H1 (cell line): ENCODE data around the gene ASTN1. TPM values are rescaled to one million over a fixed set of nuclear protein-coding genes. Genes with fewer than 3 reads are reported as not detected.

Experiments used
- CTCF ChIA-PET: fragments of 300-600 bp; sonication (Branson Sonifier 250); formaldehyde crosslinking; loops from one replicate; lab custom pipeline; 2021; ENCODE audit not compliant: partially characterized antibody; lab: Charles Lee
- POLR2A ChIA-PET: fragments of 300-600 bp; sonication (Branson Sonifier 250); formaldehyde crosslinking; loops from one replicate; lab custom pipeline; 2021; ENCODE audit warnings: inconsistent platforms; ENCODE audit not compliant: partially characterized antibody; lab: Charles Lee
- DNase-seq, 2 experiments: peaks; one replicate each; pipeline versions ENCODE4 v3.0.0 to v3.0.0-alpha.2; 2010 to 2022; ENCODE audit warnings: low spot score in 2 of 2, low read depth in 1 of 2, mixed read lengths in 1 of 2
- FAIRE-seq: peaks from 2 replicates; lab custom pipeline; 2011; peaks lifted over from hg19 to GRCh38; lab: Jason Lieb, UNC
- H2AFZ ChIP-seq: 2 replicates; pipeline ENCODE4 v1.8.1; 2012; ENCODE audit warnings: low read length, inconsistent platforms
- H2AK5ac ChIP-seq: 2 replicates; pipeline ENCODE4 v1.6.1; 2013; ENCODE audit warnings: low read depth, low read length
- H2BK120ac ChIP-seq: replicated peaks from 2 replicates; pipeline ENCODE3; 2013; ENCODE audit warnings: low read depth, low read length, inconsistent platforms
- H2BK12ac ChIP-seq: 2 replicates; pipeline ENCODE4 v1.6.1; 2013; ENCODE audit warnings: low read depth, low read length
- H2BK15ac ChIP-seq: 2 replicates; pipeline ENCODE4 v1.6.1; 2013; ENCODE audit warnings: low read length
- H2BK20ac ChIP-seq: 2 replicates; pipeline ENCODE4 v1.6.1; 2013; ENCODE audit warnings: low read length
- H2BK5ac ChIP-seq: 2 replicates; pipeline ENCODE4 v1.6.1; 2013; ENCODE audit warnings: low read depth, low read length
- H3K14ac ChIP-seq: 2 replicates; pipeline ENCODE4 v1.6.1; 2013; ENCODE audit warnings: inconsistent platforms; ENCODE audit not compliant: insufficient read length
- H3K18ac ChIP-seq: 2 replicates; pipeline ENCODE4 v1.6.1; 2013; ENCODE audit warnings: low read length; ENCODE audit errors: extremely low read depth
- H3K23ac ChIP-seq: 2 replicates; pipeline ENCODE4 v1.6.1; 2013; ENCODE audit warnings: inconsistent platforms; ENCODE audit not compliant: insufficient read length
- H3K23me2 ChIP-seq: 2 replicates; pipeline ENCODE4 v1.6.1; 2013; ENCODE audit warnings: low read depth, low read length
- H3K27ac ChIP-seq: 2 replicates; pipeline ENCODE4 v1.6.1; 2011; ENCODE audit warnings: low read depth, low read length, inconsistent platforms
- H3K27me3 ChIP-seq, 4 experiments: replicated peaks in 1 of 4; 1 replicate in 1 of 4; 2 replicates in 3 of 4; pipeline versions ENCODE4 v1.6.1 to v1.8.1; 2011 to 2013; ENCODE audit warnings: low read length in 3 of 4, mild to moderate bottlenecking in 3 of 4, inconsistent platforms in 2 of 4, mixed read lengths in 2 of 4, moderate library complexity in 1 of 4; ENCODE audit not compliant: control insufficient read depth in 3 of 4, insufficient read depth in 3 of 4; ENCODE audit errors: extremely low read depth in 1 of 4
- H3K36me3 ChIP-seq, 4 experiments: 2 replicates each; pipeline versions ENCODE4 v1.6.1 to v1.8.1; 2011 to 2013; ENCODE audit warnings: mild to moderate bottlenecking in 4 of 4, low read length in 3 of 4, moderate library complexity in 2 of 4, control low read depth in 1 of 4, inconsistent platforms in 1 of 4; ENCODE audit not compliant: insufficient read depth in 4 of 4, control insufficient read depth in 2 of 4
- H3K4ac ChIP-seq: replicated peaks from 2 replicates; pipeline ENCODE3; 2013; ENCODE audit warnings: low read length, low read depth, mixed read lengths, inconsistent platforms; ENCODE audit not compliant: insufficient read length
- H3K4me1 ChIP-seq, 4 experiments: replicated peaks in 1 of 4; 1 replicate in 1 of 4; 2 replicates in 3 of 4; pipeline versions ENCODE4 v1.6.1 to v1.8.1; 2011 to 2013; ENCODE audit warnings: low read length in 3 of 4, inconsistent platforms in 2 of 4, mixed read lengths in 1 of 4; ENCODE audit not compliant: insufficient read depth in 4 of 4, control insufficient read depth in 3 of 4
- H3K4me2 ChIP-seq, 2 experiments: 2 replicates each; pipeline versions ENCODE4 v1.6.1 to v1.8.1; 2011 to 2013; ENCODE audit warnings: low read depth in 2 of 2, low read length in 2 of 2, control low read depth in 1 of 2, inconsistent platforms in 1 of 2, mild to moderate bottlenecking in 1 of 2; ENCODE audit not compliant: insufficient read depth in 1 of 2
- H3K4me3 ChIP-seq, 4 experiments: fragments of 200-600, 300-600 bp in 1 of 4; sonication (generic), shearing (Covaris generic), sonication (Bioruptor Twin) in 1 of 4; 2 replicates each; pipeline versions ENCODE4 v1.5.1 to v1.8.1; 2011 to 2016; ENCODE audit warnings: low read length in 4 of 4, low read depth in 3 of 4, control low read depth in 2 of 4, inconsistent platforms in 2 of 4, mild to moderate bottlenecking in 2 of 4, mixed read lengths in 1 of 4, moderate library complexity in 1 of 4; ENCODE audit not compliant: insufficient read depth in 2 of 4; ENCODE audit errors: extremely low read depth in 1 of 4
- H3K56ac ChIP-seq: replicated peaks from 2 replicates; pipeline ENCODE3; 2013; ENCODE audit warnings: low read depth, mild to moderate bottlenecking, mixed read lengths, low read length, inconsistent platforms; ENCODE audit not compliant: insufficient read length
- H3K79me1 ChIP-seq: 2 replicates; pipeline ENCODE4 v1.6.1; 2013; ENCODE audit warnings: low read depth, low read length, control low read depth
- H3K79me2 ChIP-seq, 2 experiments: 2 replicates each; pipeline versions ENCODE4 v1.6.1 to v1.8.1; 2012 to 2013; ENCODE audit warnings: low read length in 2 of 2, mild to moderate bottlenecking in 2 of 2, inconsistent platforms in 1 of 2; ENCODE audit not compliant: insufficient read depth in 2 of 2, control insufficient read depth in 1 of 2
- H3K9ac ChIP-seq, 4 experiments: replicated peaks in 1 of 4; 1 replicate in 1 of 4; 2 replicates in 3 of 4; pipeline versions ENCODE4 v1.6.1 to v1.8.1; 2011 to 2013; ENCODE audit warnings: low read depth in 3 of 4, low read length in 3 of 4, control low read depth in 2 of 4, mild to moderate bottlenecking in 2 of 4, moderate library complexity in 2 of 4, inconsistent platforms in 1 of 4; ENCODE audit errors: extremely low read depth in 1 of 4
- H3K9me3 ChIP-seq, 2 experiments: 2 replicates each; pipeline versions ENCODE4 v1.6.1 to v1.8.1; 2012 to 2013; ENCODE audit warnings: mild to moderate bottlenecking in 2 of 2, moderate library complexity in 2 of 2, control low read depth in 1 of 2, inconsistent platforms in 1 of 2, low read depth in 1 of 2, low read length in 1 of 2, mixed read lengths in 1 of 2; ENCODE audit not compliant: insufficient read depth in 2 of 2
- H4K20me1 ChIP-seq, 2 experiments: replicated peaks in 1 of 2; 2 replicates each; pipeline versions ENCODE3 to v1.8.1; 2011 to 2013; ENCODE audit warnings: inconsistent platforms in 2 of 2, low read length in 2 of 2, mild to moderate bottlenecking in 1 of 2; ENCODE audit not compliant: insufficient read depth in 2 of 2, control insufficient read depth in 1 of 2
- H4K5ac ChIP-seq: 2 replicates; pipeline ENCODE4 v1.6.1; 2013; ENCODE audit warnings: low read length, low read depth, mixed read lengths, inconsistent platforms; ENCODE audit not compliant: insufficient read length
- H4K8ac ChIP-seq: 2 replicates; pipeline ENCODE4 v1.8.0; 2013; ENCODE audit warnings: mild to moderate bottlenecking, moderate library complexity, low read length, inconsistent platforms; ENCODE audit not compliant: insufficient read depth; ENCODE audit errors: extremely low read depth
- H4K91ac ChIP-seq: replicated peaks from 2 replicates; pipeline ENCODE3; 2013; ENCODE audit warnings: low read length, mixed read lengths, inconsistent platforms; ENCODE audit not compliant: insufficient read length
- NRF1 ChIP-seq: IDR thresholded peaks from 2 replicates; pipeline ENCODE4 v1.6.1; 2011; ENCODE audit warnings: mild to moderate bottlenecking, low read depth, low read length, improper control_type of control experiment
- SIX5 ChIP-seq: IDR thresholded peaks from 2 replicates; pipeline ENCODE4 v1.6.1; 2011; ENCODE audit warnings: mild to moderate bottlenecking, low read depth, low read length
- SRF ChIP-seq: IDR thresholded peaks from 2 replicates; pipeline ENCODE4 v1.6.1; 2011; ENCODE audit warnings: mild to moderate bottlenecking, low read depth, low read length, moderate library complexity
- TAF1 ChIP-seq: IDR thresholded peaks from 2 replicates; pipeline ENCODE4 v1.6.1; 2011; ENCODE audit warnings: mild to moderate bottlenecking, low read depth, low read length
- TBP ChIP-seq: IDR thresholded peaks from 2 replicates; pipeline ENCODE4 v1.6.1; 2011; ENCODE audit warnings: low read depth, low read length, improper control_type of control experiment
- WGBS, 2 experiments: shearing (Covaris generic) in 1 of 2; methylation state at CpG; one replicate each; pipeline versions ENCODE4 v1.1.6 to v1.1.7; 2013 to 2015; ENCODE audit warnings: low lambda C conversion rate in 2 of 2, mixed read lengths in 2 of 2, inconsistent platforms in 1 of 2, low coverage in 1 of 2, missing lambda C conversion rate in 1 of 2; ENCODE audit not compliant: insufficient replicate concordance in 2 of 2, insufficient coverage in 1 of 2, insufficient read length in 1 of 2; ENCODE audit errors: extremely low coverage in 1 of 2, missing lambda C conversion rate in 1 of 2; 5-methylcytosine and 5-hydroxymethylcytosine counted together
- polyA plus RNA-seq, 7 experiments: library from polyadenylated mRNA; depleted of rRNA in 3 of 7; stranded (reverse) in 5 of 7; unstranded in 2 of 7; fragments of >200 nt in 5 of 7; fragments of 200-250 nt in 2 of 7; gene quantifications; 1 replicate in 5 of 7; 2 replicates in 1 of 7; 4 replicates in 1 of 7; pipeline versions ENCODE4 v1.2.1 to v1.2.3, GENCODE V29; 2011 to 2013; ENCODE audit warnings: missing spikeins in 2 of 7, mixed read lengths in 2 of 7
- total RNA-seq: library from RNA; stranded (reverse); fragmentation: NEBNext Ultra II Directional; extraction: Animal tissue kit (Norgen Biotek cat#: 25700); gene quantifications from 2 replicates; pipeline ENCODE4 v1.2.1, GENCODE V29; 2021

ASTN1 gene
- total and polyA plus RNA-seq, 2 of the 8 experiments (the other 6 are each of a cell fraction or from before 2014, with no cell fraction given): 2.9 to 4.1 TPM

GRCh38 chr1:176854758-176855745, 309.5 kb downstream of the ASTN1 start:
- no peak overlapping the region for H3K14ac ChIP-seq
- ChIA-PET CTCF (interaction anchor here (0.6 to 1.0 kb wide), 5 partner anchors 9 to 568 kb away, joined by 3 read pairs; no protein-coding TSS in a partner anchor), POLR2A (no interaction called here)
- no peak overlapping the region for H2BK20ac ChIP-seq
- no peak overlapping the region for H2BK15ac ChIP-seq
- H3K36me3 ChIP-seq: no peaks in the 10 kb centered on the region
- H4K91ac ChIP-seq: no peak overlapping the region
- DNase-seq (no peak), FAIRE-seq (no peak)
- no peak overlapping the region for H3K23ac ChIP-seq
- H2BK12ac ChIP-seq: no peak overlapping the region
- H4K20me1 ChIP-seq: no peaks in the 10 kb centered on the region
- H3K9ac ChIP-seq: no peak overlapping the region
- H3K27ac ChIP-seq: no peak overlapping the region
- no peaks in the 10 kb centered on the region for H3K79me1 ChIP-seq
- H2AK5ac ChIP-seq: no peak overlapping the region
- no peaks in the 10 kb centered on the region for H3K4me1 ChIP-seq
- H3K4me2 ChIP-seq: no peak overlapping the region
- H3K4me3 ChIP-seq: no peak overlapping the region
- no peak overlapping the region for H3K18ac ChIP-seq
- H2BK120ac ChIP-seq: no peak overlapping the region
- no peak for TF ChIP-seq TAF1
- no peak for TF ChIP-seq NRF1
- no peak for TF ChIP-seq SIX5
- TF ChIP-seq TBP: no peak
- no peak for TF ChIP-seq SRF
- WGBS, 2 experiments: 96% methylated on average over 7 of the region's 7 CpGs; no CpG with 5 or more reads in 1 of the 2 experiments
- H3K56ac ChIP-seq: no peak overlapping the region
- H3K79me2 ChIP-seq: no peaks in the 10 kb centered on the region
- H4K8ac ChIP-seq: no peak overlapping the region
- no peaks in the 10 kb centered on the region for H3K23me2 ChIP-seq
- no peak overlapping the region for H2AFZ ChIP-seq
- no peak overlapping the region for H4K5ac ChIP-seq
- H2BK5ac ChIP-seq: no peak overlapping the region
- no peaks in the 10 kb centered on the region for H3K27me3 ChIP-seq
- no peak overlapping the region for H3K4ac ChIP-seq
- H3K9me3 ChIP-seq: no peaks in the 10 kb centered on the region
